Adrenal gland (tissue), 12 donors: ENCODE results near the gene SLC35D2. TPM values are rescaled to one million over a fixed set of nuclear protein-coding genes. Genes with fewer than 3 reads are reported as not detected.
"Not testable (repeated sequence)": the region's sequence is repeated elsewhere in the genome, so short reads cannot be mapped to it uniquely, and the experiment has no call there.

Experiments used
- DNase-seq, 7 donors: peaks; one replicate each; pipeline ENCODE4 v3.0.0-alpha.2; 2019 to 2020
- H3K27ac ChIP-seq, 5 donors: fragments of 200-600 bp; sonication (generic) in 4 of 5; 1 replicate in 3 of 5; 2 replicates in 2 of 5; pipeline versions ENCODE4 v1.5.1 to v1.8.0; 2016 to 2020; ENCODE audit warnings: mild to moderate bottlenecking in 1 of 5
- H3K27me3 ChIP-seq: fragments of 200-600 bp; 2 replicates; pipeline ENCODE4 v1.8.0; 2021
- H3K36me3 ChIP-seq, 2 donors: fragments of 200-600 bp; replicated peaks in 1 of 2; 1 replicate in 1 of 2; 2 replicates in 1 of 2; pipeline versions ENCODE4 v1.5.1 to v1.8.0; 2018 to 2022
- H3K4me1 ChIP-seq, 2 donors: fragments of 200-600 bp; replicated peaks in 1 of 2; 1 replicate in 1 of 2; 2 replicates in 1 of 2; pipeline versions ENCODE4 v1.5.1 to v1.8.0; 2018 to 2021
- H3K4me3 ChIP-seq, 4 donors: fragments of 200-600 bp; sonication (generic) in 3 of 4; one replicate each; pipeline ENCODE4 v1.5.1; 2016 to 2018
- H3K9me3 ChIP-seq, 3 donors: fragments of 200-600 bp; sonication (generic) in 1 of 3; replicated peaks in 1 of 3; 1 replicate in 2 of 3; 2 replicates in 1 of 3; pipeline versions ENCODE4 v1.5.1 to v1.8.0; 2016 to 2021
- CTCF ChIP-seq, 6 experiments: fragments of 450-650 bp in 4 of 6; fragments of 200-600 bp in 2 of 6; sonication (generic) in 1 of 6; IDR thresholded peaks; 1 replicate in 5 of 6; 2 replicates in 1 of 6; pipeline versions ENCODE4 v1.5.1 to v1.8.0; 2016 to 2021; ENCODE audit warnings: antibody characterized with exemption in 6 of 6, mild to moderate bottlenecking in 2 of 6, moderate library complexity in 1 of 6
- POLR2A ChIP-seq, 2 donors: fragments of 450-650 bp; IDR thresholded peaks; one replicate each; pipeline ENCODE4 v1.6.1; 2017; ENCODE audit warnings: antibody characterized with exemption in 2 of 2, mild to moderate bottlenecking in 2 of 2, moderate library complexity in 1 of 2
- WGBS, 4 donors: extraction: QIAGEN DNeasy Blood & Tissue Kit in 2 of 4; methylation state at CpG; one replicate each; pipeline versions ENCODE4 v1.1.5 to v1.1.7; 2013 to 2017; 5-methylcytosine and 5-hydroxymethylcytosine counted together
- intact Hi-C, 2 donors: fragments of 100-400 bp; cut with DNase I; formaldehyde crosslinking; loops; one replicate each; pipeline versions ENCODE4 v1.14.1 to v1.15.0; 2022 to 2023
- polyA plus RNA-seq, 3 donors: library from polyadenylated mRNA; stranded (reverse); fragments of 200-250 nt in 2 of 3; fragments of 350-450 nt in 1 of 3; fragmentation: Illumina TruSeq in 1 of 3; extraction: RNeasy Lipid Tissue Mini Kit (QIAGEN cat#74804) in 1 of 3; gene quantifications; one replicate each; pipeline ENCODE4 v1.2.3, GENCODE V29; 2013 to 2014
- total RNA-seq, 9 donors: library from RNA; depleted of rRNA in 4 of 9; stranded (reverse); fragments of >200 nt in 4 of 9; fragments of 120-200 nt in 1 of 9; fragmentation: NEBNext Ultra II Directional in 1 of 9; extraction: Animal tissue kit (Norgen Biotek cat#: 25700) in 1 of 9; gene quantifications; one replicate each; pipeline versions ENCODE4 v1.1.0 to v1.2.4, GENCODE V29; 2013 to 2023
- donor health status: healthy with polysubstance abuse.
- donor health status: Bipolar disorder and iron deficiency.
- donor health status: DM: yes; HTN: yes; CAD: no.
- donor health status: DM: no; HTN: no; CAD: no.
- donor health status: DM: no; HTN: no; CAD: no.
- donor health status: DM: yes; HTN: yes; CAD: no.

The SLC35D2 gene
- total and polyA plus RNA-seq, 12 donors, result 6.9 to 20.8 (median 14.0) TPM

- intact Hi-C loops, result no loop called here
- no peak for DNase-seq
- Histone ChIP-seq H3K4me3 (no peak overlapping the region), H3K9me3 (no peaks in the 10 kb centered on the region), H3K36me3 (peaks cover 0 to 14% of the 10 kb centered on the region in 2 donors), H3K27me3 (no peaks in the 10 kb centered on the region), H3K27ac (no peak overlapping the region), H3K4me1 (no peaks in the 10 kb centered on the region)
- 96 to 97% (median 96%) methylated on average over 9 of the region's 9 CpGs for WGBS, 4 donors
- TF ChIP-seq CTCF (IDR thresholded peaks at IDR 0.05), result no peak
- no peak for TF ChIP-seq POLR2A (IDR thresholded peaks at IDR 0.05)
These were observed 20.1 kb downstream of the SLC35D2 start for GRCh38 chr9:96363175-96363967.

- intact Hi-C loops, H3K27me3 ChIP-seq, H3K27ac ChIP-seq, H3K9me3 ChIP-seq, DNase-seq, H3K4me1 ChIP-seq, H3K4me3 ChIP-seq: not testable (repeated sequence)
- 91 to 98% (median 95%) methylated on average over 6 of the region's 6 CpGs for WGBS, 4 donors
- peaks cover 0 to 14% of the 10 kb centered on the region in 2 donors for H3K36me3 ChIP-seq
These were observed 21.4 kb downstream of the SLC35D2 start for GRCh38 chr9:96362119-96362518.

GRCh38 chr9:96361668-96362067, 21.8 kb downstream of the SLC35D2 start:
- Histone ChIP-seq H3K36me3 (peaks cover 0 to 19% of the 10 kb centered on the region in 2 donors), H3K4me1 (no peaks in the 10 kb centered on the region), H3K27me3 (no peaks in the 10 kb centered on the region), H3K9me3 (no peaks in the 10 kb centered on the region), H3K4me3 (no peak overlapping the region), H3K27ac (no peak overlapping the region)
- intact Hi-C loops, result no loop called here
- 91 to 96% (median 93%) methylated on average over 6 of the region's 6 CpGs for WGBS, 4 donors
- TF ChIP-seq POLR2A (IDR thresholded peaks at IDR 0.05), result no peak
- TF ChIP-seq CTCF (IDR thresholded peaks at IDR 0.05), result no peak
- DNase-seq, result no peak

- Histone ChIP-seq H3K4me1 (no peaks in the 10 kb centered on the region), H3K27ac (no peak overlapping the region), H3K9me3 (no peaks in the 10 kb centered on the region), H3K27me3 (no peaks in the 10 kb centered on the region), H3K4me3 (no peak overlapping the region), H3K36me3 (peaks cover 0 to 24% of the 10 kb centered on the region in 2 donors)
- TF ChIP-seq POLR2A (IDR thresholded peaks at IDR 0.05), result no peak
- no peak for TF ChIP-seq CTCF (IDR thresholded peaks at IDR 0.05)
- intact Hi-C loops, result no loop called here
- 86 to 100% (median 93%) methylated on average over 2 of the region's 2 CpGs for WGBS, 4 donors
- no peak for DNase-seq
These were observed 22.5 kb downstream of the SLC35D2 start for GRCh38 chr9:96360976-96361375.

GRCh38 chr9:96360523-96360922, 23.0 kb downstream of the SLC35D2 start:
- H3K27me3 ChIP-seq, DNase-seq, H3K4me3 ChIP-seq, intact Hi-C loops, H3K9me3 ChIP-seq, H3K27ac ChIP-seq, H3K4me1 ChIP-seq: not testable (repeated sequence)
- H3K36me3 ChIP-seq, result peaks cover 0 to 25% of the 10 kb centered on the region in 2 donors
- 96 to 98% (median 98%) methylated on average over 6 of the region's 6 CpGs for WGBS, 4 donors
